ENCODE measurements around the gene CSNK1G2. TPM values are rescaled to one million over a fixed set of nuclear protein-coding genes. Genes with fewer than 3 reads are reported as not detected.

The CSNK1G2 gene
- total RNA-seq, 1 experiment from 2014 or later: 126 TPM

GRCh38 chr19:1893791-1894190, 47.2 kb upstream of the CSNK1G2 start:
- Mint-ChIP-seq H3K27ac (no peak overlapping the region), H3K27me3 (ENCODE audit: low read depth) (peaks cover 17% of the 10 kb centered on the region), H3K36me3 (no peaks in the 10 kb centered on the region), H3K4me1 (peaks cover 7% of the 10 kb centered on the region), H3K4me3 (no peak overlapping the region), H3K9me3 (no peaks in the 10 kb centered on the region)
- ATAC-seq: no peak
- DNase-seq (ENCODE audit: low spot score): no peak
- ChIA-PET POLR2A (no interaction called here), CTCF (interaction anchor here (1.3 kb wide), 1 partner anchor 18 kb away, joined by 4 read pairs; no protein-coding TSS in a partner anchor)
- TF ChIP-seq OVOL2 (CRISPR knock-in tag; IDR thresholded peaks at IDR 0.05; ENCODE audit: borderline replicate concordance): no peak

GRCh38 chr19:1896508-1896907, 44.5 kb upstream of the CSNK1G2 start:
- H3K36me3 Mint-ChIP-seq: no peaks in the 10 kb centered on the region
- TF ChIP-seq ZNF263 (CRISPR knock-in tag; IDR thresholded peaks at IDR 0.05; ENCODE audit: low read depth) (no peak), MYBL2 (CRISPR knock-in tag; IDR thresholded peaks at IDR 0.05) (no peak), USF1 (CRISPR knock-in tag; IDR thresholded peaks at IDR 0.05) (no peak), MXD4 (CRISPR knock-in tag; IDR thresholded peaks at IDR 0.05; ENCODE audit: borderline replicate concordance) (no peak), KAT7 (CRISPR knock-in tag; IDR thresholded peaks at IDR 0.05; ENCODE audit: borderline replicate concordance) (no peak), SMAD3 (CRISPR knock-in tag; IDR thresholded peaks at IDR 0.05; ENCODE audit: borderline replicate concordance) (no peak), JUN (CRISPR knock-in tag; IDR thresholded peaks at IDR 0.05) (no peak), ZSCAN18 (CRISPR knock-in tag; IDR thresholded peaks at IDR 0.05) (no peak), ETV6 (CRISPR knock-in tag; IDR thresholded peaks at IDR 0.05) (no peak), RELA (CRISPR knock-in tag; IDR thresholded peaks at IDR 0.05; ENCODE audit: borderline replicate concordance) (no peak), ATF6 (CRISPR knock-in tag; IDR thresholded peaks at IDR 0.05) (no peak), ZNF281 (CRISPR knock-in tag; IDR thresholded peaks at IDR 0.05) (no peak), ERG (CRISPR knock-in tag; IDR thresholded peaks at IDR 0.05) (no peak), NFYB (CRISPR knock-in tag; conservative IDR thresholded peaks at IDR 0.05; ENCODE audit: low read depth) (no peak), ZNF138 (CRISPR knock-in tag; conservative IDR thresholded peaks at IDR 0.05) (no peak), ZBTB21 (CRISPR knock-in tag; IDR thresholded peaks at IDR 0.05; ENCODE audit: borderline replicate concordance) (no peak)
- H3K27ac Mint-ChIP-seq: no peak overlapping the region
- H3K9me3 Mint-ChIP-seq: no peaks in the 10 kb centered on the region
- H3K4me3 Mint-ChIP-seq: no peak overlapping the region
- ATAC-seq (no peak), DNase-seq (ENCODE audit: low spot score) (no peak)
- ChIA-PET CTCF (interaction anchor here (1.2 to 2.8 kb wide), 4 partner anchors 31 to 370 kb away, joined by 3 to 19 read pairs (median 5); no protein-coding TSS in a partner anchor), POLR2A (no interaction called here)
- peaks cover 7% of the 10 kb centered on the region for H3K4me1 Mint-ChIP-seq
- peaks cover 17% of the 10 kb centered on the region for H3K27me3 Mint-ChIP-seq (ENCODE audit: low read depth)

Measured in WTC11 (cell line).